GM10266 (cell line): ENCODE measurements around the gene BHLHA9.

Experiments used
- DNase-seq: peaks from one replicate; pipeline ENCODE4 v3.0.0; 2012; ENCODE audit errors: extremely low spot score
- TF ChIP-seq, protein P1 (sequence below): IDR thresholded peaks from 2 replicates; pipeline ENCODE4 v1.5.1; 2012; ENCODE audit warnings: mild to moderate bottlenecking, low read depth; ENCODE audit not compliant: control insufficient read depth, insufficient read depth; ENCODE audit errors: missing control alignments

The BHLHA9 gene

GRCh38 chr17:1255041-1255440 lies 15.2 kb upstream of the BHLHA9 start:
- DNase-seq = no peak
- TF ChIP-seq, protein P1, sequence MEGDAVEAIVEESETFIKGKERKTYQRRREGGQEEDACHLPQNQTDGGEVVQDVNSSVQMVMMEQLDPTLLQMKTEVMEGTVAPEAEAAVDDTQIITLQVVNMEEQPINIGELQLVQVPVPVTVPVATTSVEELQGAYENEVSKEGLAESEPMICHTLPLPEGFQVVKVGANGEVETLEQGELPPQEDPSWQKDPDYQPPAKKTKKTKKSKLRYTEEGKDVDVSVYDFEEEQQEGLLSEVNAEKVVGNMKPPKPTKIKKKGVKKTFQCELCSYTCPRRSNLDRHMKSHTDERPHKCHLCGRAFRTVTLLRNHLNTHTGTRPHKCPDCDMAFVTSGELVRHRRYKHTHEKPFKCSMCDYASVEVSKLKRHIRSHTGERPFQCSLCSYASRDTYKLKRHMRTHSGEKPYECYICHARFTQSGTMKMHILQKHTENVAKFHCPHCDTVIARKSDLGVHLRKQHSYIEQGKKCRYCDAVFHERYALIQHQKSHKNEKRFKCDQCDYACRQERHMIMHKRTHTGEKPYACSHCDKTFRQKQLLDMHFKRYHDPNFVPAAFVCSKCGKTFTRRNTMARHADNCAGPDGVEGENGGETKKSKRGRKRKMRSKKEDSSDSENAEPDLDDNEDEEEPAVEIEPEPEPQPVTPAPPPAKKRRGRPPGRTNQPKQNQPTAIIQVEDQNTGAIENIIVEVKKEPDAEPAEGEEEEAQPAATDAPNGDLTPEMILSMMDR = no peak

DNA sequence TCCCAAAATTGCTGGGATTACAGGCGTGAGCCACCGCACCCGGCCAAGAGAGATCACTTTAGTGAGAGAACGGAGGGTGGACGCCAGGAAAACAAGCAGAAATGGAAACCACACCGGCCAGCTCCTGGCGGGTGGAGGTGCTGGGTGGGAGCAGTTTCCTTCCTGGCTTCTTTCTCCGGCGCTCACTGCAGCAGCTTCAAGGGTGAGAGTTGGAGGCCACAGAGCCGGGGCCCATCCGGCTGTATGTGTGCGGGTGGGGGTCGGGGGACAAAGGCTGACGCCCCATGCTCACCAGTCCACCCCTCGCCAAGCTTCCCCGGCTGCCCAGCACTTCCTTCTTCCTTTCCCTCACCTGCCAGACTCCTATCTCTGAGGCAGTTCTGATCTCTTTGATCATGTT lies 13.5 kb upstream of the BHLHA9 start:
- TF ChIP-seq, protein P1 = no peak
- no peak for DNase-seq

GRCh38 chr17:1260086-1260769 lies 10.0 kb upstream of the BHLHA9 start:
- no peak for DNase-seq
- TF ChIP-seq, protein P1 = no peak

DNA sequence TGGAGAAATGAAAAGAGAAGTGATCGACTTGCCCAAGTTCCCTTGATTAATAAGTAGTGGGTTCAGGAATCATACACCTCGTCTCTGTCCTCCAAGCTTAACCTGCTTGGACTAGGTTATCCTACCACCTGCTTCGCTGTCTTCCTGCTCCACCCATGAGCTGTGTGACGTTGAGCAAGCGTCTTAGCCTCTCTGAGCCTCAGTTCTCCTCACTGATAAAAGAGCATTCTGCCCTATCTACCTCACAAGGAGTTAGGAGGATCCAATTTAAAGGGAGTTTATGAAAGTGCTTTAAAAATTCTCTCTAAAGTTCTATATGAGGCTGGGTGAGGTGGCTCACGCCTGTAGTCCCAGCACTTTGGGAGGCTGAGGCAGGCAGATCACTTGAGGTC lies 9.5 kb upstream of the BHLHA9 start:
- DNase-seq = no peak
- TF ChIP-seq, protein P1 = no peak

GRCh38 chr17:1264196-1264595 lies 6.0 kb upstream of the BHLHA9 start:
- no peak for DNase-seq
- TF ChIP-seq, protein P1 = no peak

GRCh38 chr17:1267471-1267943 lies 2.7 kb upstream of the BHLHA9 start:
- TF ChIP-seq, protein P1 = no peak
- no peak for DNase-seq

DNA sequence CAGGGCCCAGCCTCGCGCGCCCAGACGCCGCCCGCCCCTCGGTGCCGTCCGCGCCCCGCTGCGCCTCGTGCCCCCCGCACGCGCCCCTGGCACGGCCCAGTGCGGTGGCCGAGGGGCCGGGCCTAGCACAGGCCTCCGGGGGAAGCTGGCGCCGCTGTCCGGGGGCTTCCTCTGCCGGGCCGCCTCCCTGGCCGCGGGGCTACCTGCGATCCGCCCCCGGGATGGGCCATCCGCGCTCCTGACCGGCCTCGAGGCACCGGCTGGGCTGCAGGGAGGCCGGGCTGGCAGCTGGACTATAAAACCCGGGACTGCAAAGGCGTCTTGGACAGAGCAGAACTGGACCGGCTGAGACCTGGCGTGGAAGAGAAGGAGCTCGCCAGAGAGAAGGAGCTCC lies 783 bp downstream of the BHLHA9 start:
- DNase-seq = no peak
- TF ChIP-seq, protein P1 = no peak
